Testis (tissue), 3 donors: ENCODE data around the gene SNX6. TPM values are rescaled to one million over a fixed set of nuclear protein-coding genes. Genes with fewer than 3 reads are reported as not detected.

ENCODE experiments used
- DNase-seq: peaks from one replicate; pipeline ENCODE4 v3.0.0-alpha.2; 2019
- H3K27ac ChIP-seq, 2 donors: fragments of 200-600 bp; sonication (generic); one replicate each; pipeline ENCODE4 v1.5.1; 2019
- H3K27me3 ChIP-seq: fragments of 200-600 bp; sonication (generic); one replicate; pipeline ENCODE4 v1.5.1; 2019
- H3K36me3 ChIP-seq: fragments of 200-600 bp; sonication (generic); one replicate; pipeline ENCODE4 v1.5.1; 2017; ENCODE audit warnings: low read depth; ENCODE audit errors: missing control alignments
- H3K4me1 ChIP-seq: fragments of 200-600 bp; sonication (generic); one replicate; pipeline ENCODE4 v1.5.1; 2019
- H3K4me3 ChIP-seq, 2 donors: fragments of 200-600 bp; sonication (generic); one replicate each; pipeline ENCODE4 v1.5.1; 2017 to 2019
- H3K9me3 ChIP-seq: fragments of 200-600 bp; sonication (generic); one replicate; pipeline ENCODE4 v1.5.1; 2017
- CTCF ChIP-seq, 3 experiments: fragments of 450-650 bp in 2 of 3; fragments of 200-600 bp in 1 of 3; sonication (generic) in 1 of 3; IDR thresholded peaks; one replicate each; pipeline ENCODE4 v1.5.1; 2016 to 2019; ENCODE audit warnings: antibody characterized with exemption in 3 of 3, mild to moderate bottlenecking in 2 of 3, moderate library complexity in 1 of 3
- POLR2A ChIP-seq: fragments of 450-650 bp; IDR thresholded peaks from one replicate; pipeline ENCODE4 v1.6.1; 2017; ENCODE audit warnings: antibody characterized with exemption, mild to moderate bottlenecking, moderate library complexity
- WGBS, 2 donors: methylation state at CpG; one replicate each; pipeline ENCODE4 v1.1.5; 2018; 5-methylcytosine and 5-hydroxymethylcytosine counted together
- intact Hi-C: fragments of 100-400 bp; cut with DNase I; formaldehyde crosslinking; loops from one replicate; pipeline ENCODE4 v1.15.1; 2023; ENCODE audit warnings: low total_unique reads
- polyA plus RNA-seq: library from polyadenylated mRNA; stranded (reverse); fragments of 350-450 nt; fragmentation: Illumina TruSeq; extraction: RNeasy Lipid Tissue Mini Kit (QIAGEN cat#74804); gene quantifications from one replicate; pipeline ENCODE4 v1.2.3, GENCODE V29; 2014; ENCODE audit warnings: low read depth, low replicate concordance; ENCODE audit not compliant: insufficient read depth
- total RNA-seq, 2 donors: library from RNA; depleted of rRNA; stranded (reverse); fragments of >200 nt; gene quantifications; one replicate each; pipeline ENCODE4 v1.2.3, GENCODE V29; 2016

Gene SNX6
- total and polyA plus RNA-seq, 3 donors from 2014 or later: 74.8 to 123 (median 105) TPM

GRCh38 chr14:34620839-34621238, 9.1 kb downstream of the SNX6 start:
- Histone ChIP-seq H3K4me3 (no peak overlapping the region), H3K9me3 (no peaks in the 10 kb centered on the region), H3K4me1 (no peaks in the 10 kb centered on the region), H3K36me3 (no peaks in the 10 kb centered on the region), H3K27me3 (no peaks in the 10 kb centered on the region), H3K27ac (no peak overlapping the region)
- 73 to 85% methylated on average over 3 of the region's 3 CpGs for WGBS, 2 donors
- DNase-seq: no peak
- intact Hi-C loops: no loop called here
- TF ChIP-seq POLR2A (no peak), CTCF (IDR thresholded peaks at IDR 0.05) (no peak)

GRCh38 chr14:34620115-34620514, 9.8 kb downstream of the SNX6 start:
- Histone ChIP-seq H3K27me3 (no peaks in the 10 kb centered on the region), H3K36me3 (no peaks in the 10 kb centered on the region), H3K27ac (no peak overlapping the region), H3K4me3 (no peak overlapping the region), H3K9me3 (no peaks in the 10 kb centered on the region), H3K4me1 (no peaks in the 10 kb centered on the region)
- no peak for TF ChIP-seq CTCF (IDR thresholded peaks at IDR 0.05)
- TF ChIP-seq POLR2A: no peak
- DNase-seq: no peak
- intact Hi-C loops: no loop called here
- 89 to 98% methylated on average over 2 of the region's 2 CpGs for WGBS, 2 donors

GRCh38 chr14:34619471-34619870, 10.5 kb downstream of the SNX6 start:
- DNase-seq: no peak
- Histone ChIP-seq H3K9me3 (no peaks in the 10 kb centered on the region), H3K27me3 (no peaks in the 10 kb centered on the region), H3K36me3 (no peaks in the 10 kb centered on the region), H3K4me3 (no peak overlapping the region), H3K27ac (no peak overlapping the region), H3K4me1 (no peaks in the 10 kb centered on the region)
- WGBS, 2 donors: 84 to 87% methylated on average over 3 of the region's 3 CpGs
- intact Hi-C loops: no loop called here
- TF ChIP-seq POLR2A (no peak), CTCF (IDR thresholded peaks at IDR 0.05) (no peak)

DNA sequence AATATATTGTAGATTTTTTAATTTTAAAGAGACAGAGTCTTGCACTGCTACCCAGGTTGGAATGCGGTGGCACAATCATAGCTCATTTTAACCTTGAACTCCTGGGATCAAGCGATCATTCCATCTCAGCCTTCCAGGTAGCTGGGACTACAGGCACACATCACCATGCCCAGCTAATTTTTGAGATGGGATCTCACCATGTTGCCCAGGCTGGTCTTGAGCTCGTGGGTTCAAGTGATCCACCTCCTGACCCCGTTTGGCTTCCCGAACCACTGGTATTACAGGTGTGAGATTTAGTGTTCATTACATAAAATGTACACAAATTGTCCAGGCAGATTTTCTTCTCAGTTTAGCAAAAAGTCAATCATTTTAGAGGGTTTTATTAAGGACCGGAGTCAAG, 13.6 kb downstream of the SNX6 start:
- 94 to 99% methylated on average over 6 of the region's 6 CpGs for WGBS, 2 donors

More for the DNA sequence above, 13.6 kb downstream of the SNX6 start:
- Histone ChIP-seq H3K27me3 (no peaks in the 10 kb centered on the region), H3K9me3 (no peaks in the 10 kb centered on the region), H3K27ac (no peak overlapping the region), H3K36me3 (no peaks in the 10 kb centered on the region), H3K4me3 (no peak overlapping the region), H3K4me1 (no peaks in the 10 kb centered on the region)
- TF ChIP-seq POLR2A (no peak), CTCF (IDR thresholded peaks at IDR 0.05) (no peak)
- DNase-seq: no peak
- intact Hi-C loops: no loop called here
